Measurements from ENCODE around the gene PDK1.
A peak's percentile ranks its signal among the peaks of the same experiment; 100 is the strongest.

Gene PDK1

GRCh38 chr2:172555272-172555521 lies 693 bp upstream of the PDK1 start:
- Histone ChIP-seq H3K9me3 (ENCODE audit: insufficient read depth, low read length) (no peaks in the 10 kb centered on the region), H3K9ac (ENCODE audit: low read length) (peak overlapping the region; percentile 93), H3K4me2 (ENCODE audit: low read depth, low read length, poor library complexity, severe bottlenecking) (peak overlapping the region; percentile 87), H3K79me2 (ENCODE audit: insufficient read depth, low read length) (peaks cover 24% of the 10 kb centered on the region), H2AFZ (ENCODE audit: low read depth, low read length, severe bottlenecking) (peak overlapping the region; percentile 95), H4K20me1 (ENCODE audit: low read depth, low read length) (no peaks in the 10 kb centered on the region), H3K36me3 (ENCODE audit: low read length) (no peaks in the 10 kb centered on the region), H3K27me3 (ENCODE audit: low read length) (no peaks in the 10 kb centered on the region), H3K4me3 (ENCODE audit: insufficient read depth, low read length, poor library complexity, severe bottlenecking) (peak overlapping the region; percentile 81), H3F3A (ENCODE audit: insufficient read depth) (0 out of 2 replicates have a peak, but pooled peaks cover 3% of the 10 kb centered on the region), H3K27ac (ENCODE audit: low read depth, low read length) (0 out of 2 replicates have a peak overlapping the region, but pooled peaks have one; percentile 48), H3K9me2 (replicated peaks; ENCODE audit: insufficient read depth, low read length) (no peaks in the 10 kb centered on the region)
- TF ChIP-seq EZH2phosphoT487 (conservative IDR thresholded peaks at IDR 0.05; ENCODE audit: low read length) (no peak), CTCF (IDR thresholded peaks at IDR 0.05; ENCODE audit: insufficient read depth, low read length, poor library complexity, severe bottlenecking) (no peak)

- H3K27ac ChIP-seq (ENCODE audit: low read depth, low read length): peak overlapping the region; percentile 76
- H3K79me2 ChIP-seq (ENCODE audit: insufficient read depth, low read length): peaks cover 24% of the 10 kb centered on the region
- no peaks in the 10 kb centered on the region for H3K9me3 ChIP-seq (ENCODE audit: insufficient read depth, low read length)
- H3K4me2 ChIP-seq (ENCODE audit: low read depth, low read length, poor library complexity, severe bottlenecking): peak overlapping the region; percentile 87
- 0 out of 2 replicates have a peak, but pooled peaks cover 3% of the 10 kb centered on the region for H3F3A ChIP-seq (ENCODE audit: insufficient read depth)
- TF ChIP-seq CTCF (IDR thresholded peaks at IDR 0.05; ENCODE audit: insufficient read depth, low read length, poor library complexity, severe bottlenecking) (no peak), EZH2phosphoT487 (conservative IDR thresholded peaks at IDR 0.05; ENCODE audit: low read length) (no peak)
- no peaks in the 10 kb centered on the region for H3K36me3 ChIP-seq (ENCODE audit: low read length)
- peak overlapping the region; percentile 93 for H3K9ac ChIP-seq (ENCODE audit: low read length)
- H4K20me1 ChIP-seq (ENCODE audit: low read depth, low read length): no peaks in the 10 kb centered on the region
- H3K9me2 ChIP-seq (replicated peaks; ENCODE audit: insufficient read depth, low read length): no peaks in the 10 kb centered on the region
- H3K27me3 ChIP-seq (ENCODE audit: low read length): no peaks in the 10 kb centered on the region
- H2AFZ ChIP-seq (ENCODE audit: low read depth, low read length, severe bottlenecking): peak overlapping the region; percentile 88
- H3K4me3 ChIP-seq (ENCODE audit: insufficient read depth, low read length, poor library complexity, severe bottlenecking): peak overlapping the region; percentile 81
These were observed 569 bp downstream of the PDK1 start for GRCh38 chr2:172556284-172557033.

GRCh38 chr2:172558372-172558771 lies 2.5 kb downstream of the PDK1 start:
- Histone ChIP-seq H3K9me2 (replicated peaks; ENCODE audit: insufficient read depth, low read length) (no peaks in the 10 kb centered on the region), H3K9ac (ENCODE audit: low read length) (peak overlapping the region; percentile 93; the same call in 1 of the 2 replicates), H3K79me2 (ENCODE audit: insufficient read depth, low read length) (peaks cover 32% of the 10 kb centered on the region), H3K4me3 (ENCODE audit: insufficient read depth, low read length, poor library complexity, severe bottlenecking) (no peak overlapping the region), H2AFZ (ENCODE audit: low read depth, low read length, severe bottlenecking) (no peak overlapping the region), H4K20me1 (ENCODE audit: low read depth, low read length) (no peaks in the 10 kb centered on the region), H3K4me2 (ENCODE audit: low read depth, low read length, poor library complexity, severe bottlenecking) (peak overlapping the region; percentile 87), H3K9me3 (ENCODE audit: insufficient read depth, low read length) (no peaks in the 10 kb centered on the region), H3K27me3 (ENCODE audit: low read length) (no peaks in the 10 kb centered on the region), H3K27ac (ENCODE audit: low read depth, low read length) (no peak overlapping the region), H3K36me3 (ENCODE audit: low read length) (peaks cover 15% of the 10 kb centered on the region; the same call in 1 of the 2 replicates), H3F3A (ENCODE audit: insufficient read depth) (0 out of 2 replicates have a peak, but pooled peaks cover 3% of the 10 kb centered on the region)
- TF ChIP-seq EZH2phosphoT487 (conservative IDR thresholded peaks at IDR 0.05; ENCODE audit: low read length) (no peak), CTCF (IDR thresholded peaks at IDR 0.05; ENCODE audit: insufficient read depth, low read length, poor library complexity, severe bottlenecking) (no peak)

All from SU-DHL-6 (cell line).